ENCODE data around the gene FBXO28. TPM values are rescaled to one million over a fixed set of nuclear protein-coding genes. Genes with fewer than 3 reads are reported as not detected.

The FBXO28 gene
- total RNA-seq, 1 experiment from 2014 or later = 82.6 TPM

DNA sequence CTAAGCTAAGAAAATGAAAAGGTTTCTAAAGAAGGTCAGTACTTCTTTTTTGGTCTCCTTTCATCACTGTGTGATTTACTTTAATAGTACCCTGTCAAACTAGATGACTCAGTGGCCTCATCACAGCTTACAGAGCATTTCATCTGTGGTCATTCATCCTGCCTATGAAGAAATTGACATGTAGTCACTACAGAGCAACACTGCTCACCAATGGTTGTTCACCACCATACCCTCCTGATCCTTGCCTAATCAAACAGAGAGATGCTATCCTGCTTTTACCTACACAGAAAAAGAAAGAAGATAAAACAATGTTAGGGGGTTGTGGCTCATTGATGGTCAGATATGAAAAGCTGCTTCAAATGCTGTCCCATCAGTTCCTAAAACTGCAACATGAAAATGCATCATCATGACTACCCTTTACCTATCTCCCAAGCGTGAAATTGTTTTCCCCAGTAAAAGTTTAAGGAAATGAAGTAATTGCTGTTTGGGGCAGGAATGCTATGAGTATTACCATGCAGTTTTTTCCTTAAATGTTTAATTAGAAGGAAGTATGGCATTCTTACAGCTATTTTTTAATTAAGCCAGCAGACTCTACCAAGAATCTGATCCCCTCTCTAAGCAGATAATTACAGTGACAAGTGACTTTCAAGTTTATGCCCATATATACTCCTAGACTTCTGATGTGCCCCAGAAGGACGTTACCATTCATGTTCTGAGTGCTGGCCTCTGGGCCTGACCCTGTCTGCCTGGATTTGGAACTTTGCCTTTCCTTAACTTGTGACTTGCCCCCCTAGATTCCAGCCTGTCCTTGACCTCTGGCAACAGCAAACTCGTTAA is 46.1 kb upstream of the FBXO28 start:
- Histone ChIP-seq H3K27ac (ENCODE audit: low read length) (peak overlapping the region; percentile 83), H3K27me3 (ENCODE audit: low read length) (no peaks in the 10 kb centered on the region), H2AFZ (ENCODE audit: low read length) (no peak overlapping the region), H3K36me3 (ENCODE audit: low read depth, low read length) (no peaks in the 10 kb centered on the region), H3F3A (ENCODE audit: low read length, unreplicated experiment) (peaks cover 14% of the 10 kb centered on the region), H3K9me3 (ENCODE audit: low read length) (no peaks in the 10 kb centered on the region), H3K79me2 (ENCODE audit: low read length) (no peaks in the 10 kb centered on the region), H4K20me1 (ENCODE audit: low read length) (no peaks in the 10 kb centered on the region), H3K4me3 (ENCODE audit: low read length) (no peak overlapping the region), H3K9me2 (replicated peaks; ENCODE audit: low read length) (no peaks in the 10 kb centered on the region), H3K4me2 (ENCODE audit: low read length) (peak overlapping the region; percentile 55), H3K4me1 (ENCODE audit: insufficient read depth, low read length) (peaks cover 64% of the 10 kb centered on the region), H3K9ac (ENCODE audit: low read length) (peak overlapping the region; percentile 34)
- ChIA-PET POLR2A (ENCODE audit: unreplicated experiment) (interaction anchor here (0.7 kb wide), 1 partner anchor 39 kb away, joined by 4 read pairs; no protein-coding TSS in a partner anchor), CTCF (interaction anchor here (0.5 to 1.3 kb wide), 2 partner anchors 17 to 256 kb away, joined by 4 to 6 read pairs; no protein-coding TSS in a partner anchor)
- TF ChIP-seq EZH2 (IDR thresholded peaks at IDR 0.05; ENCODE audit: low read length, unreplicated experiment) (no peak), EZH2phosphoT487 (IDR thresholded peaks at IDR 0.05; ENCODE audit: borderline replicate concordance, low read length) (no peak)
- TF ChIP-seq, protein P1, sequence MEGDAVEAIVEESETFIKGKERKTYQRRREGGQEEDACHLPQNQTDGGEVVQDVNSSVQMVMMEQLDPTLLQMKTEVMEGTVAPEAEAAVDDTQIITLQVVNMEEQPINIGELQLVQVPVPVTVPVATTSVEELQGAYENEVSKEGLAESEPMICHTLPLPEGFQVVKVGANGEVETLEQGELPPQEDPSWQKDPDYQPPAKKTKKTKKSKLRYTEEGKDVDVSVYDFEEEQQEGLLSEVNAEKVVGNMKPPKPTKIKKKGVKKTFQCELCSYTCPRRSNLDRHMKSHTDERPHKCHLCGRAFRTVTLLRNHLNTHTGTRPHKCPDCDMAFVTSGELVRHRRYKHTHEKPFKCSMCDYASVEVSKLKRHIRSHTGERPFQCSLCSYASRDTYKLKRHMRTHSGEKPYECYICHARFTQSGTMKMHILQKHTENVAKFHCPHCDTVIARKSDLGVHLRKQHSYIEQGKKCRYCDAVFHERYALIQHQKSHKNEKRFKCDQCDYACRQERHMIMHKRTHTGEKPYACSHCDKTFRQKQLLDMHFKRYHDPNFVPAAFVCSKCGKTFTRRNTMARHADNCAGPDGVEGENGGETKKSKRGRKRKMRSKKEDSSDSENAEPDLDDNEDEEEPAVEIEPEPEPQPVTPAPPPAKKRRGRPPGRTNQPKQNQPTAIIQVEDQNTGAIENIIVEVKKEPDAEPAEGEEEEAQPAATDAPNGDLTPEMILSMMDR (conservative IDR thresholded peaks at IDR 0.05; ENCODE audit: low read depth, low read length) = no peak
- intact Hi-C loops (cut with micrococcal nuclease) = loop anchor here (2.0 kb wide), 1 partner anchor 47 kb away; the partner anchor contains the start of gene FBXO28
- ATAC-seq = peak; percentile 73
- TSS peak; percentile 47 for BruUV-seq (replicated peaks)
- DNase-seq = peak; percentile 97

DNA sequence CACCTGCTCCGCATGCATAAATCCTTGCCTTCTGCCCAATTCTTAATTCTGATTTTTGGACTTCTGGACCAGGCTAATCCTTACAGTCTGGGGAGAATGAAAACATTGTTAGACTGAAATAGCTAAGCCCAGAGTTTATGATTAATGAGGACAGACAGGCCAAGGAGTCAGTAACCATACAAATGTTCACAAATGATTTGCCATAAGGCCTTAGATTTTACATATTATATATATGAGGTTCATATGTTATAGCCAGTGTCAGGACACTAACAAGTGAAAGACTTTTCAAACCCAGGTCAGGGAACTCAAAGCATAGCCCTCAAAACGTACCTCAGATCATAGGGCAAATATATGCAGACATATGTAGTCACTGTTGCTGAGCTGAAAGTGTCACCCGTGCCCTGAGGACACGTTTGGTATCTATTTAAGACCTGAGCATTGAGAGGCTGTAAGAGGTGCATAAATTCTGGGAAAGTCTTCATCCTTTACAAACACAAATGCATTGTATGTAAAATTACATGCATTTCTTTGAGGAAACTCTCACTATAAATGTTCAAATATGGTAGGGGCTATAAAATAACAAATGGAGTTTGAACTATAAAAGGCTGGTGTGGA is 45.3 kb upstream of the FBXO28 start:
- peaks cover 14% of the 10 kb centered on the region for H3F3A ChIP-seq (ENCODE audit: low read length, unreplicated experiment)
- no peaks in the 10 kb centered on the region for H3K9me3 ChIP-seq (ENCODE audit: low read length)
- ATAC-seq = no peak
- TF ChIP-seq EZH2phosphoT487 (IDR thresholded peaks at IDR 0.05; ENCODE audit: borderline replicate concordance, low read length) = no peak
- TF ChIP-seq, protein P1 (conservative IDR thresholded peaks at IDR 0.05; ENCODE audit: low read depth, low read length) = no peak
- CTCF ChIA-PET = interaction anchor here (1.3 kb wide), 1 partner anchor 18 kb away, joined by 6 read pairs; no protein-coding TSS in a partner anchor
- intact Hi-C loops (cut with micrococcal nuclease) = no loop called here
- peak overlapping the region; percentile 22 for H3K9ac ChIP-seq (ENCODE audit: low read length)
- H3K4me3 ChIP-seq (ENCODE audit: low read length) = no peak overlapping the region
- H3K27me3 ChIP-seq (ENCODE audit: low read length) = no peaks in the 10 kb centered on the region
- H3K4me2 ChIP-seq (ENCODE audit: low read length) = peak overlapping the region; percentile 55
- H4K20me1 ChIP-seq (ENCODE audit: low read length) = no peaks in the 10 kb centered on the region
- H3K27ac ChIP-seq (ENCODE audit: low read length) = peak overlapping the region; percentile 83
- no peak overlapping the region for H2AFZ ChIP-seq (ENCODE audit: low read length)
- no peaks in the 10 kb centered on the region for H3K9me2 ChIP-seq (replicated peaks; ENCODE audit: low read length)
- DNase-seq = no peak
- no peaks in the 10 kb centered on the region for H3K36me3 ChIP-seq (ENCODE audit: low read depth, low read length)
- no peaks in the 10 kb centered on the region for H3K79me2 ChIP-seq (ENCODE audit: low read length)
- no TSS peak for BruUV-seq (replicated peaks)
- H3K4me1 ChIP-seq (ENCODE audit: insufficient read depth, low read length) = peaks cover 57% of the 10 kb centered on the region
- POLR2A ChIA-PET (ENCODE audit: unreplicated experiment) = interaction anchor here (0.7 kb wide), 1 partner anchor 38 kb away, joined by 4 read pairs; no protein-coding TSS in a partner anchor
